Stomach (tissue), 9 donors: ENCODE results near the gene UCN2. TPM values are rescaled to one million over a fixed set of nuclear protein-coding genes. Genes with fewer than 3 reads are reported as not detected.

ENCODE experiments used
- DNase-seq, 2 donors: peaks; one replicate each; pipeline versions ENCODE4 v3.0.0 to v3.0.0-alpha.2; 2013 to 2019
- H3K27ac ChIP-seq, 5 donors: fragments of 200-600 bp in 4 of 5; sonication (generic) in 4 of 5; one replicate each; pipeline ENCODE4 v1.5.1; 2013 to 2019; ENCODE audit warnings: mild to moderate bottlenecking in 1 of 5, moderate library complexity in 1 of 5
- H3K27me3 ChIP-seq, 3 donors: fragments of 200-600 bp; sonication (generic); one replicate each; pipeline ENCODE4 v1.5.1; 2017 to 2019; ENCODE audit warnings: mixed run types in 1 of 3
- H3K36me3 ChIP-seq, 4 donors: fragments of 200-600 bp; sonication (generic); 1 replicate in 3 of 4; 2 replicates in 1 of 4; pipeline ENCODE4 v1.5.1; 2016 to 2019
- H3K4me1 ChIP-seq, 4 donors: fragments of 200-600 bp; sonication (generic); one replicate each; pipeline ENCODE4 v1.5.1; 2016 to 2019
- H3K4me3 ChIP-seq, 4 donors: fragments of 200-600 bp; sonication (generic) in 3 of 4; one replicate each; pipeline ENCODE4 v1.5.1; 2016 to 2019; ENCODE audit warnings: mild to moderate bottlenecking in 1 of 4
- H3K9me3 ChIP-seq, 4 donors: fragments of 200-600 bp; sonication (generic); one replicate each; pipeline ENCODE4 v1.5.1; 2016 to 2019
- EP300 ChIP-seq: sonication (generic); formaldehyde crosslinking; IDR thresholded peaks from one replicate; pipeline ENCODE4 v1.6.1; 2017; ENCODE audit warnings: antibody characterized with exemption
- POLR2A ChIP-seq, 4 donors: fragments of 450-650 bp; IDR thresholded peaks; one replicate each; pipeline ENCODE4 v1.6.1; 2016; ENCODE audit warnings: antibody characterized with exemption in 4 of 4, control low read depth in 2 of 4, mild to moderate bottlenecking in 1 of 4, moderate library complexity in 1 of 4
- POLR2AphosphoS5 ChIP-seq, 3 donors: sonication (generic); formaldehyde crosslinking; IDR thresholded peaks; one replicate each; pipeline ENCODE4 v1.6.1; 2016; ENCODE audit warnings: antibody characterized with exemption in 3 of 3
- WGBS, 5 donors: extraction: QIAGEN DNeasy Blood & Tissue Kit in 3 of 5; methylation state at CpG; one replicate each; pipeline versions ENCODE4 v1.1.5 to v1.1.7; 2013 to 2018; 5-methylcytosine and 5-hydroxymethylcytosine counted together
- intact Hi-C: fragments of 100-400 bp; cut with DNase I; formaldehyde crosslinking; loops from one replicate; pipeline ENCODE4 v1.15.1; 2023; ENCODE audit warnings: low total_unique reads
- polyA plus RNA-seq, 3 donors: library from polyadenylated mRNA; stranded (reverse); fragments of 200-250 nt; gene quantifications; one replicate each; pipeline ENCODE4 v1.2.3, GENCODE V29; 2013
- total RNA-seq, 5 donors: library from RNA; depleted of rRNA; stranded (reverse); fragments of >200 nt; gene quantifications; one replicate each; pipeline versions ENCODE4 v1.1.0 to v1.2.3, GENCODE V29; 2014 to 2016
- TF ChIP-seq, protein P1 (sequence below), 7 experiments: fragments of 450-650 bp in 4 of 7; fragments of 200-600 bp in 3 of 7; sonication (generic) in 3 of 7; IDR thresholded peaks; one replicate each; pipeline ENCODE4 v1.5.1; 2016 to 2019; ENCODE audit warnings: antibody characterized with exemption in 7 of 7, control low read depth in 2 of 7, mild to moderate bottlenecking in 1 of 7
- donor health status: healthy with polysubstance abuse.
- donor health status: Bipolar disorder and iron deficiency.
- donor health status: healthy.

Gene UCN2
- total and polyA plus RNA-seq, 8 donors: 0.31 to 3.3 (median 0.48) TPM; not detected in 4

DNA sequence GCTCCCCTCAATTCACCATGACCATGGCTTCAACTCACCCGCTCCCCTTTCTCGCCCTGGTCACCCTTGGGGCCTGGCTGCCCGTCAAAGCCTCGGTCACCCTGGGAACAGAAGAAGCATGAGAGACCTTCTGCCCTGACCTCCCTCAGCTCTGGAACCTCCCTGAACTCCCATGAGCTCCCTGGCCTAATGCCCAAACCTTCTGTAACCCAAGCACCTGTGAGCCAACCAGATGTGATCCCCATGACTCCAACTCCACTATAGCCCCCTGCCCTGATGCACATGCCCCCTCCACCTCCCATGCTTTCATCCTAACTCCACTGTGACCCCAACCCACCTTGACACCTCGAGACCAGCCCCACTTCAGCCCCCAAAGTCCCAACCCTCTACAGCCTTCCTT is 3.5 kb upstream of the UCN2 start:
- TF ChIP-seq POLR2A (IDR thresholded peaks at IDR 0.05): no peak
- TF ChIP-seq, protein P1, sequence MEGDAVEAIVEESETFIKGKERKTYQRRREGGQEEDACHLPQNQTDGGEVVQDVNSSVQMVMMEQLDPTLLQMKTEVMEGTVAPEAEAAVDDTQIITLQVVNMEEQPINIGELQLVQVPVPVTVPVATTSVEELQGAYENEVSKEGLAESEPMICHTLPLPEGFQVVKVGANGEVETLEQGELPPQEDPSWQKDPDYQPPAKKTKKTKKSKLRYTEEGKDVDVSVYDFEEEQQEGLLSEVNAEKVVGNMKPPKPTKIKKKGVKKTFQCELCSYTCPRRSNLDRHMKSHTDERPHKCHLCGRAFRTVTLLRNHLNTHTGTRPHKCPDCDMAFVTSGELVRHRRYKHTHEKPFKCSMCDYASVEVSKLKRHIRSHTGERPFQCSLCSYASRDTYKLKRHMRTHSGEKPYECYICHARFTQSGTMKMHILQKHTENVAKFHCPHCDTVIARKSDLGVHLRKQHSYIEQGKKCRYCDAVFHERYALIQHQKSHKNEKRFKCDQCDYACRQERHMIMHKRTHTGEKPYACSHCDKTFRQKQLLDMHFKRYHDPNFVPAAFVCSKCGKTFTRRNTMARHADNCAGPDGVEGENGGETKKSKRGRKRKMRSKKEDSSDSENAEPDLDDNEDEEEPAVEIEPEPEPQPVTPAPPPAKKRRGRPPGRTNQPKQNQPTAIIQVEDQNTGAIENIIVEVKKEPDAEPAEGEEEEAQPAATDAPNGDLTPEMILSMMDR (IDR thresholded peaks at IDR 0.05): no peak
- no peak for TF ChIP-seq POLR2AphosphoS5 (IDR thresholded peaks at IDR 0.05)
- no peak for TF ChIP-seq EP300
- H3K27me3 ChIP-seq: no peaks in the 10 kb centered on the region
- intact Hi-C loops: no loop called here
- no peak overlapping the region for H3K27ac ChIP-seq
- H3K4me1 ChIP-seq: peaks cover 0 to 14% (median 0%) of the 10 kb centered on the region in 4 donors
- DNase-seq: no peak
- no peaks in the 10 kb centered on the region for H3K36me3 ChIP-seq
- no peaks in the 10 kb centered on the region for H3K9me3 ChIP-seq
- 78 to 87% (median 80%) methylated on average over 5 of the region's 5 CpGs for WGBS, 5 donors
- H3K4me3 ChIP-seq: no peak overlapping the region

DNA sequence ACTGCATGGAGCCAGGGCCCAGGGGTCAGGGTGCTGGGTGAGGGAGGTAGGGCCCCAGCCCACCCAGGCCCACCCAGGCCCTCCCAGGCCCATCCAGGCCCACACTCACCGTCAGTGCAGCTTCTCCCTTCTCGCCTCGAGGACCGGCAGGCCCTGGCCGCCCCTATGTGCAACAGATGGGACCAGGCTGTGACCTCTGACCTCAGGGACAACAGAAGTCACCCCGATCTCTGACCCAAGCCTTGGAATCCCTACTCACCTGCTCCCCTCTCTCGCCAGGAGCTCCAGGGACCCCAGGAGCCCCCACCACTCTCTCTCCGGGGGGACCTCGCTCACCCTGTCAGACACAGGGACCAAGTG is 2.8 kb upstream of the UCN2 start:
- DNase-seq: no peak
- TF ChIP-seq POLR2AphosphoS5 (IDR thresholded peaks at IDR 0.05) (no peak), EP300 (no peak), POLR2A (IDR thresholded peaks at IDR 0.05) (no peak)
- TF ChIP-seq, protein P1 (IDR thresholded peaks at IDR 0.05): no peak
- H3K9me3 ChIP-seq: no peaks in the 10 kb centered on the region
- no peaks in the 10 kb centered on the region for H3K36me3 ChIP-seq
- WGBS, 5 donors: 87 to 94% (median 88%) methylated on average over 3 to 9 of the region's 9 CpGs
- H3K4me1 ChIP-seq: peaks cover 1 to 14% (median 2%) of the 10 kb centered on the region in 4 donors
- intact Hi-C loops: no loop called here
- H3K27me3 ChIP-seq: no peaks in the 10 kb centered on the region
- H3K27ac ChIP-seq: no peak overlapping the region
- H3K4me3 ChIP-seq: no peak overlapping the region

DNA sequence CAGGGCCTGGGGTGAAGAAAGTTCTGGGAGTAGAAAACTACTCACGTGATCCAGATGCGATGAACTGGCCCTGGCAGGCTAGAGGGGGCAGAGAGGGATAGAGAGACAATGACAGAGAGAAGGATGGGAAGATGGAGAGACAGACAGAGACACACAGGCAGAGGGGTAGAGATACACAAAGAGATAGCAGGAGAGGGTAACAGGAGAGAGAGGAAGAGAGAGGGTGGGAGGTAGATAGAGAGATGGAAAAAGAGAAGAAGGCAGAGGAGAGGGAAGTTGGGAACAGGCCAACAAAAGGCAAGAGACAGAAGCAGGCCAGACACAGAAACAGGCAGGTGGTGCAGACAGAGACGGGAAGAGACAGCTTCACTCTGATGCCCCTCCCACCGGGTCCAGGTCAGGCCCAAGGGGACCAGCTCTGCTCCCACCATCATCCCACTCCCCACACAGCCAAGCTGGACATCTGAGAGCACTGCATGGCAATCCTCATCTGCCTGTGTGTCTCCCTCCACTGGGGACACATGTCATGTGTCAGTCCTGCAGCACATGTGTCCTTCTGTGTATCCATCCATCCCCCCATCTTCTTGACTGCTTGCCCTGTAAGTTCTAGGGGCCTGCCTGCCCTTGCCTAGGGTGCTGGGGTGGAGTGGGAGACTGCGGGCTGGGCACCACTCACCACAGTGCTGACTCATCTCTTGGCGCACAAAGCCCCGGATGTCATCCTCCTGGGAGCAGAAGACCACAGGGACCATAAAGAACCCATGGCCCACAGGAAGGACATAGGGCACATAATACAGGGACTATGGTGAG is 2.2 kb upstream of the UCN2 start:
- DNase-seq: no peak
- Histone ChIP-seq H3K9me3 (no peaks in the 10 kb centered on the region), H3K4me1 (peaks cover 7 to 20% (median 8%) of the 10 kb centered on the region in 4 donors), H3K27ac (no peak overlapping the region), H3K27me3 (no peaks in the 10 kb centered on the region), H3K4me3 (no peak overlapping the region), H3K36me3 (no peaks in the 10 kb centered on the region)
- intact Hi-C loops: no loop called here
- 49 to 67% (median 65%) methylated on average over 7 of the region's 7 CpGs for WGBS, 5 donors
- TF ChIP-seq EP300 (no peak), POLR2AphosphoS5 (IDR thresholded peaks at IDR 0.05) (no peak)
- TF ChIP-seq, protein P1 (IDR thresholded peaks at IDR 0.05): no peak

DNA sequence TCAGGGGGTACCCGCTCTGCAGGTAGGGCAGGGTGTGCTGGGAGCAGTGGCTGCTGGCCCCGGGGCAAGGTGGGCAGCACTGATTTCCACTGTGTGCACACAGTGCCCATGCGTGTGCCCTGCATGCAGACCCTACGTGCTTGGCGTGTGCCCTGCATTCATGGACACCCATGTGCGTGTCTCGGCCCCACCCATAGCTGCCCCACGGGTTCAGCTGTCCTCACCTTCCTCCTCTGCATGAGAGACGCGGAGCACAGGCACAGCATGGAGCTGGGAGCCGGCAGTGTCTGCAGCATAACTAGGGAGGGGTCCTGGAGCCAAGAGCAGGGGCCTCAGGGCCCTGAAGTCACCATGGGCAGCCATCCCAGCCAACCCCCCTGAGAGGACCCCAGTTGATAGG is 1.6 kb upstream of the UCN2 start:
- Histone ChIP-seq H3K27me3 (no peaks in the 10 kb centered on the region), H3K4me3 (no peak overlapping the region), H3K9me3 (no peaks in the 10 kb centered on the region), H3K36me3 (no peaks in the 10 kb centered on the region), H3K27ac (no peak overlapping the region), H3K4me1 (peaks cover 13 to 26% (median 14%) of the 10 kb centered on the region in 4 donors)
- intact Hi-C loops: no loop called here
- no peak for DNase-seq
- TF ChIP-seq EP300: no peak
- no peak for TF ChIP-seq POLR2AphosphoS5 (IDR thresholded peaks at IDR 0.05)
- TF ChIP-seq, protein P1 (IDR thresholded peaks at IDR 0.05): no peak
- TF ChIP-seq POLR2A (IDR thresholded peaks at IDR 0.05): no peak
- WGBS, 5 donors: 88 to 90% (median 89%) methylated on average over 5 to 11 of the region's 11 CpGs
